Kidney (tissue), 14 donors: ENCODE results near the gene CLIC4. TPM values are rescaled to one million over a fixed set of nuclear protein-coding genes. Genes with fewer than 3 reads are reported as not detected.

Experiments
- DNase-seq, 5 donors: peaks; one replicate each; pipeline ENCODE4 v3.0.0-alpha.2; 2013 to 2020
- FAIRE-seq: peaks from 2 replicates; lab custom pipeline; 2012; peaks lifted over from hg19 to GRCh38; lab: Jason Lieb, UNC
- H3K27ac ChIP-seq, 2 donors: one replicate each; pipeline ENCODE4 v1.7.0; 2013; ENCODE audit warnings: low read depth in 2 of 2, low read length in 2 of 2, inconsistent platforms in 1 of 2
- H3K27me3 ChIP-seq: one replicate; pipeline ENCODE4 v1.7.1; 2013; ENCODE audit warnings: low read length, inconsistent platforms; ENCODE audit not compliant: control insufficient read depth, insufficient read depth
- H3K36me3 ChIP-seq, 3 donors: one replicate each; pipeline versions ENCODE4 v1.7.0 to v1.7.1; 2013; ENCODE audit warnings: low read length in 3 of 3, control low read depth in 1 of 3, inconsistent platforms in 1 of 3; ENCODE audit not compliant: insufficient read depth in 3 of 3, control insufficient read depth in 2 of 3
- H3K4me1 ChIP-seq, 3 donors: one replicate each; pipeline versions ENCODE4 v1.7.0 to v1.7.1; 2013; ENCODE audit warnings: low read length in 3 of 3, inconsistent platforms in 1 of 3, low read depth in 1 of 3; ENCODE audit not compliant: control insufficient read depth in 2 of 3, insufficient read depth in 2 of 3
- H3K4me3 ChIP-seq, 3 donors: one replicate each; pipeline versions ENCODE4 v1.7.0 to v1.8.1; 2013; ENCODE audit warnings: low read length in 3 of 3, control low read depth in 1 of 3, inconsistent platforms in 1 of 3
- H3K9ac ChIP-seq, 3 donors: one replicate each; pipeline versions ENCODE4 v1.7.0 to v1.7.1; 2013; ENCODE audit warnings: low read length in 3 of 3, control low read depth in 1 of 3, inconsistent platforms in 1 of 3
- H3K9me3 ChIP-seq, 3 donors: one replicate each; pipeline versions ENCODE4 v1.7.0 to v1.7.1; 2013; ENCODE audit warnings: low read length in 3 of 3, control low read depth in 1 of 3, inconsistent platforms in 1 of 3; ENCODE audit not compliant: control insufficient read depth in 2 of 3, insufficient read depth in 1 of 3
- CTCF ChIP-seq: IDR thresholded peaks from 3 replicates; pipeline ENCODE4 v1.5.1; 2012; ENCODE audit warnings: mild to moderate bottlenecking, moderate library complexity, borderline replicate concordance; ENCODE audit not compliant: insufficient read depth; ENCODE audit errors: extremely low read depth
- intact Hi-C: fragments of 100-400 bp; cut with DNase I; formaldehyde crosslinking; loops from one replicate; pipeline ENCODE4 v1.11.1; 2022
- polyA plus RNA-seq: library from polyadenylated mRNA; stranded (reverse); fragments of 350-450 nt; fragmentation: Illumina TruSeq; extraction: RNeasy Lipid Tissue Mini Kit (QIAGEN cat#74804); gene quantifications from one replicate; pipeline ENCODE4 v1.2.3, GENCODE V29; 2014; ENCODE audit warnings: low read depth, low replicate concordance; ENCODE audit not compliant: insufficient read depth
- total RNA-seq: library from RNA; stranded (reverse); fragmentation: NEBNext Ultra II Directional; extraction: Animal tissue kit (Norgen Biotek cat#: 25700); gene quantifications from one replicate; pipeline ENCODE4 v1.2.1, GENCODE V29; 2021
- donor health status: control.
- donor health status: control.
- donor health status: control.
- donor health status: control.
- donor health status: control.
- donor health status: DM: yes; HTN: yes; CAD: no.
- donor health status: Normal renal cell carcinoma (clear cell type).

CLIC4 gene
- total and polyA plus RNA-seq, 2 donors from 2014 or later, result 72.7 to 315 TPM

GRCh38 chr1:24892188-24893153, 147.2 kb downstream of the CLIC4 start:
- Histone ChIP-seq H3K27me3 (no peaks in the 10 kb centered on the region), H3K4me1 (no peaks in the 10 kb centered on the region), H3K36me3 (no peaks in the 10 kb centered on the region), H3K9ac (no peak overlapping the region), H3K9me3 (no peaks in the 10 kb centered on the region), H3K27ac (no peak overlapping the region), H3K4me3 (no peak overlapping the region)
- no peak for DNase-seq
- FAIRE-seq, result no peak
- no peak for TF ChIP-seq CTCF
- intact Hi-C loops, result no loop called here

GRCh38 chr1:24893431-24893830, 148.2 kb downstream of the CLIC4 start:
- Histone ChIP-seq H3K9ac (no peak overlapping the region), H3K9me3 (no peaks in the 10 kb centered on the region), H3K36me3 (no peaks in the 10 kb centered on the region), H3K4me3 (no peak overlapping the region), H3K27me3 (no peaks in the 10 kb centered on the region), H3K27ac (no peak overlapping the region), H3K4me1 (no peaks in the 10 kb centered on the region)
- TF ChIP-seq CTCF, result no peak
- FAIRE-seq (no peak), DNase-seq (no peak)
- intact Hi-C loops, result no loop called here

Other genes starting within 250 kb of the CLIC4 start
- gene RCAN3, start 242.6 kb upstream of the CLIC4 start, total RNA-seq, result 27.1 TPM
- 3.5 TPM for gene RCAN3, start 242.6 kb upstream of the CLIC4 start, polyA plus RNA-seq
- gene NCMAP, start 189.4 kb upstream of the CLIC4 start, total RNA-seq, result 11.0 TPM
- 0.65 TPM for gene NCMAP, start 189.4 kb upstream of the CLIC4 start, polyA plus RNA-seq
- gene SRRM1, start 102.1 kb upstream of the CLIC4 start, total RNA-seq, result 123 TPM
- 21.1 TPM for gene SRRM1, start 102.1 kb upstream of the CLIC4 start, polyA plus RNA-seq
- 7.9 TPM for gene RUNX3, start 184.8 kb downstream of the CLIC4 start, total RNA-seq
- 0.47 TPM for gene RUNX3, start 184.8 kb downstream of the CLIC4 start, polyA plus RNA-seq